Activated CD8-positive, alpha-beta memory T cell treated with anti-CD3 and anti-CD28 coated beads for 36 hours (primary cell): ENCODE data around the gene TGFBR3. TPM values are rescaled to one million over a fixed set of nuclear protein-coding genes. Genes with fewer than 3 reads are reported as not detected.

Source experiments
- CTCF ChIA-PET: fragments of 350-600 bp; sonication (Branson Sonifier 250); formaldehyde crosslinking; loops from one replicate; lab custom pipeline; 2021; ENCODE audit warnings: antibody characterized with exemption; lab: Charles Lee
- POLR2A ChIA-PET: fragments of 350-600 bp; sonication (Branson Sonifier 250); formaldehyde crosslinking; loops from one replicate; lab custom pipeline; 2021; ENCODE audit warnings: antibody characterized with exemption; lab: Charles Lee
- total RNA-seq, 2 experiments: library from RNA; stranded (reverse); gene quantifications; one replicate each; pipeline ENCODE4 v1.2.3, GENCODE V29; 2021

The TGFBR3 gene
- total RNA-seq, 2 experiments from 2014 or later = 17.3 to 18.7 TPM

DNA sequence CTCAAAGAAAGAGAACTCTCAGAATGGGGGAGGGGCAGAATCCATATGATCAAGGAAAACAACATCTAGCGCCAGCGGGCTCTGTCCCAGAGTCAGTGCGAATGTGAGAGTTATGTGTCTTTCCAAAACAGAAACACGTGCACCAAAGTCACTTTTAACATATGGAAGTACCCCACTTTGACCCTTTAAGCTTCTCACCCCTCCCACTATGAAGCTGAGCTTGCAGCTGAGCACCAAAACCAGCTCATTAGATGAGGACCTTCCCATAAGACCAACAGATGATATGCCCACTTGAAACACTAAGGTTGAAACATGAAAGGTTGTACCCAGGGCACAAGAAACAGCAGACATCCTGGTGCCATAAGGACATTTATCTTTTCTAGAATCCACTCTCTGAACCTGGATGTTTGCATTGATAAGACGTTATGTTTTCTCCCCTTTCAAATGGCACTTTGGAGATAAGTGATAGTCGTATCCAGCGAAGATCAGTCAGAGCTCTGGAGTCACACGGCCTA is 171.0 kb downstream of the TGFBR3 start:
- CTCF ChIA-PET = no interaction called here
- POLR2A ChIA-PET = interaction anchor here (0.7 kb wide), 1 partner anchor 9 kb away, joined by 3 read pairs; no protein-coding TSS in a partner anchor

DNA sequence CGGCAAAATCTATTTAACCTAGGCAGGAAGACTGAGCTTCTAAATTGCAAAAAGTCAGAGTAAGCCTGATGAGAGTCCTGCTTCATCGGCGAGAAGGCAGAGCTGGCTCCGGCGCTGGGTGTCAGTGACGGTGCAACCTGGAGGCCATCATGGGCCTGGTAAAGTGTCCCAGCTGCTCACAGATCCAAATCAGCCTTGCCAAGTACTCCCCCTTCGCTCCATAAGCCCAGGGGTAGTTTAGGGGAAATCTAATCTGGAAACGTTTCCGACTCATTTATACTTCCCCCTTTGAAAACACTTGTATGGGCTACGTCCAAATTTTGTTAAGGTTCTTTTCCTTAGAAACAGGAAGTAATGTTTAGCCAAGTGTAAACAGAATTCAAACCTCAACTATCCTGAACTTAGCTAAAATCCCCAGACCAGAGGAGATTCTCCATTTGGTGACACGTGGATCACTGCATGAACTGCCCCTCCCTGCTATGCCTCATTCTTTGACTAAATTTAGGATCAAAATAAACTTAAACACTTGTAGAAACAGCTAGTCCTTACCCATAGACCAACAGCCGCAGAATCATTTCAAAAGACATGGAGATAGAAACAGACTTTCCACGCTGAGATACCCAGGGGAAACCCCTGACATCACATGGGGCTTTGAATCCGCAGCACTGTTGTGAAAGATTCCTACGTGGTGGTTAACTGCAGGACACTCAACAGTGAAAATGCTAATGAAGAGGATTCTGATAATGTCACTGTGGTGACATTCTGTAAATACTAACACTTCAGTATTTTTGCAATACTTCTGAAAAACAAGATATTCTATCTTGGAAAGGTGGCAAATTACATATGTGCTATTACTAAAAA is 172.7 kb downstream of the TGFBR3 start:
- CTCF ChIA-PET = interaction anchor here (0.7 to 1.3 kb wide), 2 partner anchors 39 to 92 kb away, joined by 3 to 4 read pairs; no protein-coding TSS in a partner anchor
- POLR2A ChIA-PET = interaction anchor here (1.1 to 1.6 kb wide), 2 partner anchors 18 to 39 kb away, joined by 3 to 5 read pairs; no protein-coding TSS in a partner anchor

DNA sequence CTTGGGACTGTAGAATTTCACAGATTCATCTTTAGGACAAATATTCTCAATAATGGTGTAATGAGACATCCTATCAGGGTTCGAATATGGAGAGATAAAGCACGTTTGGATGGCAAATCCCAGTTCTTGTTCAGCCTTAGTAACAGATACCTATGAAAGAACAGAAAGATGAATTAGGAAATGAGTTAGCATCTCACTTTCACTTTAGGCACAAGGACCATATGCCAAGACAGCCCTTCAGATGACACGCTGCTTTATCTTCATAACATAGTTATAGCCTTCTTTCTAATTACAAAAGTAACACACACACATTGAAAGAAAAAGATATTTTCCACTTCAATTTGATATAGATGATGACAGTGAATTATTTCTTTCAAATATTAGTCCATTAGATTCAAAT is 173.6 kb downstream of the TGFBR3 start:
- POLR2A ChIA-PET = interaction anchor here (1.6 kb wide), 1 partner anchor 19 kb away, joined by 5 read pairs; no protein-coding TSS in a partner anchor
- CTCF ChIA-PET = interaction anchor here (0.7 to 1.3 kb wide), 2 partner anchors 40 to 91 kb away, joined by 3 to 4 read pairs; no protein-coding TSS in a partner anchor

DNA sequence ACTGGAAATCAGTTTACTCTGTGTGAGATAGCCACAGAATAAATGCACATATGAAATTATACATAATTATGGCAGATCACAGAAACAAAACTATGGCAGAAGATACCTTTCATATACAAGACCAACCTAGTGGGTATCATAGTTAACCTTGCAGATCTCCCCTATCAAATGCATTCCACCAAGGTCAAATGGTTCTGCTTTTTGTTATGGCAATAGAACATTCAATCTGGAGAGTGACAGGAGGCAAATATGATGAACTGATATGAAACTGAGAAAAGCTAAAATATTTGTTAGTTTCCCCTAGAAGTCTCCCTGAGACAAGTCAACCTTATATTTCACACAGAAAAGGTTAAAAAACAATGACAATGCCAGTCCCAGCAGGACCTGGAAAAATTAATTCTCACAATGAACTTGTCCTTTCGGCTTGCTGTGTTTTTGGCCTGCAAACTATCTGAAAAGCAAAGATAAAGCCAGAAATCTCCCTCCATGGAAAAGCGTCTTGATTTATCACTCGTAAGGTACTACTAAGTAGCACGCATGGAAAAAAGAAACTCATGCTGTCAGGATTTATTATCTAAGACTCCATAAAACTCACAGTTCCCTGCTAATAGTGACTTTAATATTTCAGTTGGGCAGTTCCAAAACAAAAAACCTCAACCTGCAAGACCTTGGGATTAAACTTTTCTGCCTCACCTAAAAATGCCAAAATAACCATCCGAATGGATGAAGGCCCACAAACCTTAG is 174.3 kb downstream of the TGFBR3 start:
- ChIA-PET POLR2A (no interaction called here), CTCF (no interaction called here)

DNA sequence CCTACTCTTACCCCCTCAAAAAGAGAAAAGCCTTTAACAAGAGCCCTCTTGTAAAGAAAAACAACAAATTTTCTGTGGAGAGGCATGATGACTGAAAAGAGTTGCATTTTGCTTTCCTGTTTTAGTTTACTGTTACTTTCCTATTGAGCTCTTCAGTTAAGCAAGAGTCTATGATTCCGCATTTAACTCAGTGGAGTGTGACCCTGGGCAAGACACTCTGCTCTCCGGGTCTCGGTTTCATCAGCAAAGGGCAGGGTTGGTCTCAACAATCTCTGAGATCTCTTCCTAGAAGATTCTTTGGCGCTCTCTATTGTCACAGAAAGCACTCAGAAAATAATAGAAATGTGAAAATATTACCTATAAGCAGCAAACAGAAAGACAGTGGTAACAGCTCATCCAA is 175.7 kb downstream of the TGFBR3 start:
- POLR2A ChIA-PET = no interaction called here
- CTCF ChIA-PET = no interaction called here

DNA sequence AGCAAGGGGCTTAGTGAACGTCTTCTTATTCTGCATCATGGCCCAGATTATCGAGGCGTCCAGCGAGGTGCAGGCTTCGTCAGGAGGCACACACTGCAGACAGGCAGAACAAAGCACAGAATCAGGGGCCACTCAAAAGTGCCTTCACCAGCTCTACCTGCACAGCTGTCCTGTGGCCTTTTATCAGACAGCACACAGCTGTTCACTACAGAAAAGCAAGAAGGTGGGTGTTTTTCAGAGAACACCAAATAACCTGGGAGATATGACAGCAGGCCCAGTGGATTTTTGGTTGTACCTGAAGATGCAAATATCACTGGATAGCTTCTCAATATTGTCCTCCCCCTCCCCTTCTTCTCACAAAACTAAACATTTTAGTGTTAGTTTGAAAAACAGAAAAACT is 177.3 kb downstream of the TGFBR3 start:
- CTCF ChIA-PET = no interaction called here
- POLR2A ChIA-PET = no interaction called here

DNA sequence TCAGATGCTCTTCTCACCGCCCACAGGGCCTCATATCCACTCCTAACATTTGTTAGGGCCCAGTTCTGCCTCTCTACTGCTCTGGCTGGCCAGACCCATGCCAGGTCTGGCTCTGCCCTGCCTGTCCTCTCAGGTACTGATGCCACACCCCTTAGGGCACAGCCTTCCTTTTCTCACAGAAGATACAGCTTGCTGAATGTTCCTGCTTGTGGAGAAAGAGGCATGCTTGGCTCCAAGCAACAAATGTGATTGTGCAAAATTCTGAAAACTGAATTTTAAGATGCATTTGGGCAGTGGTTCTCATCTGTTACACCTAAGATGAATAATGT is 178.1 kb downstream of the TGFBR3 start:
- ChIA-PET CTCF (no interaction called here), POLR2A (no interaction called here)

DNA sequence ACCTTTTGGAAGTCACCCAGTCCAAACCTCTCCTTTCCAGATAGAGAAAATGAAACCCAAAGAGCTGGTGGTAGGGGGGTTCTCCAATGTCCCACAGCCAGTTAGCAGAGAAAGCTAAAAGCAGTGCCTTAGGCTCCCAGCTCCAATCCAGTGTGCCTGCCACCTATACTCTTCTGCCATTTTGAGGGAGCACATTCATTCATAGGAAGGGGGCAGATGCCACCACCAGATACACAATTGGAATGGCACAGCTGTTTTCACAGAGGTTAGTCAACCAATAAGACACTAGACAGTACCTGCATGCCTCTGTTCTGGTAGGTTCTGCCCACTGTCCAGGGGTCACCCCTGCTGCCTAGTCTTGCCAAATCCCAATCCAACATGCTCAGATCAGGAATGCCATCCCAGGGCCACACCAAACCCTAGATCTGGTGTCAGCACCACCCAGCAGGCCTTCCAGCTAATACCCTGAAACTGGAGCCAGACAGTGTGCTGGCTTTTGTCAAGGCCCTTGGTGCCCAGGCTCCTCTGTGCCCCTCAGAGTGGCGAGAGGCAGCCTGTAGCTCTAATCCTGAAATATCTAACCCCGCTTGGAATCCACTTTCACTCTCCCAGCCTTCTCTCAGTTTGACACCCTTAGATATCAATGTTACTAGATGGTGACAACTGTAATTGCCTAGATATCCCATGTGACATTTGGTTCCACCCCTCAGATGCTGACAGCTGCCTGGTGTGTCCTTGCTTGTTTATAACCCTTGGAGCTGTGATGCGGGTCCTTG is 178.6 kb downstream of the TGFBR3 start:
- ChIA-PET CTCF (interaction anchor here (0.6 kb wide), 1 partner anchor 46 kb away, joined by 4 read pairs; no protein-coding TSS in a partner anchor), POLR2A (no interaction called here)

DNA sequence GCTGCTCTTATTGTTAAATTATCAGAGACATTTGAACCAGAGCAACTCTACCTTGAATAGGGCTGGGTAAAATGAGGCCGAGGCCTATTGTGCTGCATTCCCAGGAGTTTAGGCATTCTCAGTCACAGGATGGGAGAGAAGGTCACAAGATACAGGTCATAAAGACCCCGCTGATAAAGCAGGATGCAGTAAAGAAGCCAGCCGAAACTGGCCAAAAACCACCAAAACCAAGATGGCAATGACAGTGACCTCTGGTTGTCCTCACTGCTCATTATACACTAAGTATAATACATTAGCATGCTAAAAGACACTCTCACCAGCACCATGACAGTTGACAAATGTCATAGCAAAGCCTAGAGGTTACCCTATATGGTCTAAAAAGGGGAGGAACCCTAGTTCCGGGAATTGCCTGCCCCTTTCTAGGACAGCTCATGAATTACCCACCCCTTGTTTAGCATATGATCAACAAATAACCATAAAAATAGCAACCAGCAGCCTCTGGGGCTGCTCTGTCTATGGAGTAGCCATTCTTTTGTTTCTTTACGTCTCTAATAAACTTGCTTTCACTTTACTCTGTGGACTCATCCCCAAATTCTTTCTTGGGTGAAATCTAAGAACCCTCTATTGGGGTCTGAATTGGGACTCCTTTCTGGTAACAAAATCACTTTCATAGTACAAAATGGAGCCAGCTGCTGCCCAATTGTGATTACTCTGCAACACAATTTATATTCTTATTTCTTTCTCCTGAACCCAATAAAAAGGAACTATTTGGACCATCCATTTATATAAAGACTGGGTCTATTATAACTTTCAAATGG is 179.6 kb downstream of the TGFBR3 start:
- ChIA-PET CTCF (no interaction called here), POLR2A (no interaction called here)

DNA sequence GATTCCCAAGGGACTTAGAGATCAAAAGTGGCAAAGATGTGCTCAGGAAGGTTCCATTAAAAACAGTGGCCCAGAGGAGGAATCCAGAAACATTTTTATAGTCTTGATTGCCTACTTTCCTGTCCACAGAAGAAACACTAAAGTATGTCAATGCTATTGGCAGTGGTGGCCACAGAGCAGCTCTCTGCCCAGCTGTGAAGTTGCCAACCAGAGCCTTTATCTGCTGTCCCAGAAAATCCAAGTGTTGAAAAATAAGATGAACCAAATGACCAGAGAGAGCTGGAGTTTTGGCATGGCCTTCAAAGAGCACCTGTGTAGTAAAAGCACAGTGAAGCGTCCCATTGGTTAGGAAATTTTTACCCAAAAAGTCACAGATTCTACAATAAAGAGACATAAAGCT is 181.2 kb downstream of the TGFBR3 start:
- CTCF ChIA-PET = interaction anchor here (0.6 to 1.0 kb wide), 3 partner anchors 8 to 20 kb away, joined by 3 read pairs; no protein-coding TSS in a partner anchor
- POLR2A ChIA-PET = no interaction called here

DNA sequence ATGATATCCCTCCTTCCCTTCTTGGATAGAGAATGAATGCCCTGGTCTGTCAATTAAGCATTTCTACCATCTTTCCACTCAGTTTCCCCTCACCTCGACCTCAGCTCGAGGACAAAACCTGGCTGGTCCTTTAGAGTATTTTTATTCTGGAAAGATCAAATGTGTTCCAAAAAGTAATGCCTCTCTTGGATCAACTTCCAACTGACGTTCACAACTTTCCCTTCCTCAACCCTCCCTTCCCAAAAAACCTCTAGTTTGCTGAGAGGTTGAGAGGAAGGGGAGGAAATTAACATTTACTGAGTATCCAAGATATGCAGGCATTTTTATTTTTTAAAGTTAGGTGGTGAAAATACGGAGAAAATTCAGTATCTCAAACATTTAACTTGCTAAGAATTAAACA is 182.9 kb downstream of the TGFBR3 start:
- CTCF ChIA-PET = no interaction called here
- POLR2A ChIA-PET = no interaction called here

DNA sequence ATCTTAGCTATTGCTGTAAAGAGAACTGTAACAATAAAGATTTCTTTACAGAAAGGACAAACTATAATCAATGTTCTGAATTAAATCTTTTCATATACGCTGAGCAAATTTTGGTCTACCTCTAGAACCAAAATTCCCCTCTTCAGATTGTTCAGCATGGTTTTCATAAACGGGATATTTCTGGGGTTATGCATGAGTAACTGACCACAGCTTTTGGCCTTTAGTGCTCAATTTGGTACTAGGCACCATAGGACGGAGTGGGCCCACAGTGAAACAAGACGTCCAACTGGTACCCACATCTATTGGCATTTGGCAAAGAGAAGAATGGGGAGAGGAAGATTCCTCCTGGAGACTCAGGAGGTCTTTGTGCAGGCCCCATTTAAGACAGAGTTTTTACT is 184.5 kb downstream of the TGFBR3 start:
- CTCF ChIA-PET = no interaction called here
- POLR2A ChIA-PET = no interaction called here

DNA sequence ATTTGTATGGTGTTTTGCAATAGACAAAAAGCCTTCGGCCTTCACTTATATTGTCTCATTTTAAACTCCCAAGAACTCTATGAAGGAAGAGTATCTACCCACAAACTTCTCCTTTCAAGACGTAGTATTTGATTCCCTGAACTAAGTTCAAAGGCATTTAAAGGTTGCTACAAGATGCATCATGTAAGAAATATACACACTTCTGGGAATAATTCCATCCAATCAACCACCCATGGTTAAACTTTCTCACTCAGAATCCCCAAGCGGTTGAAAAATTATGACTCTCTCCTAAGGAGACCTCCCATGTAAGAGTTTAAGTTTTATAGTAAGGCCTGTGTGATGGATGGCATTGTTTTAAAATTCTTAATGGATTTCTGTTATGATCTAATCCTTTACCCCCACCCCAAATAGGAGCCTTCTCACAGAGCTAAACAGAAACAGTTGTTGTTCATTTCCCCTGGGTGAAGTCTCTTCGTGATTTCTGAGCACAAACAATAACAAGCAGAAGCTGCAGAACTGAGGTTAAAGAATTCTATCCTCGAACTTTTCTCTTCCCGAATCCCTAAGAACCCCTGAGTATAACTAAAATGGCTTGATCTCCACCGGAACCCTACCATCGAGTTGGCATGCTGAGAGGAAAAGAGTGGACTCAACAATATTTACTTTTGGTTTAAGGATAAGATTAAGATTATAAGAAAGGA is 185.0 kb downstream of the TGFBR3 start:
- POLR2A ChIA-PET = no interaction called here
- CTCF ChIA-PET = no interaction called here

DNA sequence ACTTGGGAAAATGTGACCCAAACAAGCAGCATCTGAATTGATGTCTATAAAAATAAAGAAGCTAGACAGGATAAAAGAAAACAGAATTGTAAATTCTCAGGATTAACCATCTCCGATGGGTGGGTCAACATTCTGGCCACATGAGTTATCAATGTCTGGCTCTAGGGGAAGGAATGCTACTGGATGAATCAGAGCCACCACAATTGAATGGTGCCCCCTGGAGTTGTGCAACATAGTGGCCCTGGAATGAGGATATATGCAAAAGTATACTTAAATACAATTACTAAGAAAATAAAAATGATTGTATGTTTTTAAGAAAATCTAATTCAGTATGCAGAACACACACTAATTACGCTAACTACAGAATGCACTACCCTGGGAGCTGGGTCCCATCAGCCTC is 185.6 kb downstream of the TGFBR3 start:
- POLR2A ChIA-PET = no interaction called here
- CTCF ChIA-PET = no interaction called here

DNA sequence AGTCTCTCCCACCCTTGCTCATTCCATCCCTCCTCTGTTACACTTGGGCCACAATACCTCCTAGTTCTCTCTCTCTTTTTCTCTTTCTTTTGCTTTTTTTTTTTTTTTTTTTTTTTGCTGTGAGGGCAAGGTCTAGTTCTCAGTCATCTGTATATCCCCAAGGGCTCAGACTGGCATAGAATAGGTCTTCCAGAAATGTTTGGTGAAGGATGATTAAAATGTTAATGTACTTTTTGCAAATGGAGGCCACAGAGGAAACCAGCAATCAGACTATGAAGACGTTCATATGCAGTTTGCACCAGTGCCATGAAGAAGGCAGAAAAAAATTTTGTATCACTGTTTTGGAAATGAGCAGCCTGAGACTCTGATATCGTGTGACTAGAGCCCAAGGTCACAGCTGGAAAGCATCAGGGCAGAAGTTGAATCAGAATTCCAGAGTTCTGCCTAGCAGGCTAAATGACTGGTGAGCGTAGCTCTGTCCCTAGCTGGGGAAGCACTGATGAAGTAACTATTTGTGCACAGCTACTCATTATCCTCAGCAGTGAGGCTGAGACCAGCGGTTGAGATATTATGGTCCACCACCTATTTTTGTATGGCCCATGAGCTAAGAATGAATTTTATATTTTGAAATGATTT is 186.5 kb downstream of the TGFBR3 start:
- ChIA-PET POLR2A (no interaction called here), CTCF (interaction anchor here (0.7 kb wide), 1 partner anchor 56 kb away, joined by 6 read pairs; no protein-coding TSS in a partner anchor)

DNA sequence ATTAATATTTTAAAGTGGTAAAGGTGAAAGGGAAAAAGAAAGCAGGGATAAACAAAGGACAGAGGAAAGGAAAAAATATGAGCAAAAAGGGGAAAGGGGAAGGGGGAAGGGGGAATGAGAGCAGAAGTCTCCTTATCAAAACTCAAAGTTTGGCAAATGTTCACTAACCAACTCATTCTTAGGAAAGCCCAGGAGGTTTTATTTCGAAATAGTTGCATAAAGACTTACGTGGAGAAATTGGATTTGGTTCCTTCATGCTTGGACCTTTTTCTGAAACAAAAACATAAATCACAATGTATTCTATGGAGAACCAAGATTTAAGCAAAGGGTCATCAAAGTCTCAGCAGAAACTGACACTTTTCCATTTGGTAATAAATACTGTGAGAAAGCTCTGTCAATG is 188.1 kb downstream of the TGFBR3 start:
- ChIA-PET POLR2A (no interaction called here), CTCF (interaction anchor here (0.7 kb wide), 1 partner anchor 25 kb away, joined by 5 read pairs; no protein-coding TSS in a partner anchor)

DNA sequence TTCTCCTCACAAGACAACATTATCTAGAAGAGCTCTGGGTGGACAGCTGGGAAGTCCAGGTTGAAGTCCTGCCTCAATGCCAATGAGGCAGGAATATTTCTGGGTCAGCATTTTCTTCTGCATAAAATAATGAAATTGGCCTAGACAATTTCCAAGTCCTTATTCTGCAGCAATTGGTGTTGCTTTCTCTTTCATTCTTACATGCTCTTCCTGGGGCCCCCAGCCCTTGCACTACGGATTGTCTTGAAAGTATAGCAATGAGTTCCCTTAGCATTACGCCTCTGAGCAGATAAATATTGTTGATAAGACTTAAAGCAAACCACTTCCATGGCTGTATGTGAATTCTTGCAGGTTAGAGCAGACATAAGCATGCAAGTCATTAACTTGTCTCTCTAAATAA is 188.5 kb downstream of the TGFBR3 start:
- ChIA-PET POLR2A (no interaction called here), CTCF (no interaction called here)
